HG02763 (cell line): ENCODE data around the gene RAP2B.
"Not testable (repeated sequence)": the region's sequence is repeated elsewhere in the genome, so short reads cannot be mapped to it uniquely, and the experiment has no call there.

Source experiments
- ATAC-seq: cut with Tn5 transposase; IDR thresholded peaks from one replicate; pipeline ENCODE4 v1.9.1; 2021; ENCODE audit warnings: mild to moderate bottlenecking, moderate library complexity; ENCODE audit not compliant: unreplicated experiment

RAP2B gene

GRCh38 chr3:153161714-153162512 lies at the start of gene RAP2B:
RAP2B (plus strand) TSS chr3:153162226; CDS start chr3:153162694, 468 bp downstream.
- ATAC-seq = peak; percentile 47

- no peak for ATAC-seq
Observed at GRCh38 chr3:153113541-153113940, 48.5 kb upstream of the RAP2B start.

- ATAC-seq = not testable (repeated sequence)
Observed at GRCh38 chr3:153114270-153114669, 47.8 kb upstream of the RAP2B start.

- ATAC-seq = no peak
Observed at GRCh38 chr3:153115326-153115725, 46.7 kb upstream of the RAP2B start.

- ATAC-seq = no peak
Observed at GRCh38 chr3:153127788-153128187, 34.2 kb upstream of the RAP2B start.

- no peak for ATAC-seq
Observed at GRCh38 chr3:153129426-153129825, 32.6 kb upstream of the RAP2B start.

- ATAC-seq = no peak
Observed at GRCh38 chr3:153129866-153130265, 32.2 kb upstream of the RAP2B start.

- peak; percentile 81 for ATAC-seq
Observed at GRCh38 chr3:153130312-153130977, 31.6 kb upstream of the RAP2B start.

- ATAC-seq = no peak
Observed at GRCh38 chr3:153137626-153138025, 24.4 kb upstream of the RAP2B start.

GRCh38 chr3:153138276-153139210 lies 23.5 kb upstream of the RAP2B start:
- ATAC-seq = peak; percentile 86

GRCh38 chr3:153142961-153143360 lies 19.1 kb upstream of the RAP2B start:
- ATAC-seq = no peak

GRCh38 chr3:153144071-153144470 lies 18.0 kb upstream of the RAP2B start:
- ATAC-seq = no peak

- ATAC-seq = no peak
Observed at GRCh38 chr3:153144779-153145178, 17.2 kb upstream of the RAP2B start.

GRCh38 chr3:153145454-153145853 lies 16.6 kb upstream of the RAP2B start:
- ATAC-seq = no peak

- ATAC-seq = no peak
Observed at GRCh38 chr3:153146191-153147053, 15.6 kb upstream of the RAP2B start.

- no peak for ATAC-seq
Observed at GRCh38 chr3:153150991-153151390, 11.0 kb upstream of the RAP2B start.

GRCh38 chr3:153155786-153156185 lies 6.2 kb upstream of the RAP2B start:
- ATAC-seq = not testable (repeated sequence)

GRCh38 chr3:153158189-153158588 lies 3.8 kb upstream of the RAP2B start:
- ATAC-seq = no peak

- ATAC-seq = no peak
Observed at GRCh38 chr3:153158961-153159735, 2.9 kb upstream of the RAP2B start.
